Eye (tissue), 1 donor: ENCODE data around the gene SOWAHC.
"Not testable (repeated sequence)": the region's sequence is repeated elsewhere in the genome, so short reads cannot be mapped to it uniquely, and the experiment has no call there.

Experiments
- DNase-seq: peaks from one replicate; pipeline ENCODE4 v3.0.0-alpha.2; 2015

Gene SOWAHC

GRCh38 chr2:109613922-109614714 lies at the start of gene SOWAHC, which contains the start of gene SEPTIN10:
Gene SOWAHC (plus strand): TSS chr2:109614364. CDS start chr2:109614490, 126 bp downstream.
Gene SEPTIN10 (minus strand): TSS chr2:109613966. CDS start chr2:109613827, 139 bp downstream.
- peak; percentile 99 for DNase-seq

GRCh38 chr2:109575373-109575772 lies 38.8 kb upstream of the SOWAHC start:
- no peak for DNase-seq

DNA sequence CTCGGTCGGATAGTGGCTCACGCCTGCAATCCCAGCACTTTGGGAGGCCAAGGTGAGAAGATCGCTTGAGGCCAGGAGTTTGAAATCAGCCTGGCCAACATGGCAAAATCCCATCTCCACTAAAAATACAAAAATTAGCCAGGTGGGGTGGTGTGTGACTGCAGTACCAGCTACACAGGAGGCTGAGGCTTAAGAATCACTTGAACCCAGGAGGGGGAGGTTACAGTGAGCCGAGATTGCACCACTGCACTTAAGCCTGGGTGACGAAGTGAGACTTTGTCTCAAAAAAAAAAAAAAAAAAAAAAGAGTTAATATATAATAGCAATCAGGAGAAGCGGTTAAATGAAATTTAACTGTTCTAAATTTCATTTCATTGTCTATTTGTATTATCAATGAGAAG lies 36.5 kb upstream of the SOWAHC start:
- DNase-seq: not testable (repeated sequence)

DNA sequence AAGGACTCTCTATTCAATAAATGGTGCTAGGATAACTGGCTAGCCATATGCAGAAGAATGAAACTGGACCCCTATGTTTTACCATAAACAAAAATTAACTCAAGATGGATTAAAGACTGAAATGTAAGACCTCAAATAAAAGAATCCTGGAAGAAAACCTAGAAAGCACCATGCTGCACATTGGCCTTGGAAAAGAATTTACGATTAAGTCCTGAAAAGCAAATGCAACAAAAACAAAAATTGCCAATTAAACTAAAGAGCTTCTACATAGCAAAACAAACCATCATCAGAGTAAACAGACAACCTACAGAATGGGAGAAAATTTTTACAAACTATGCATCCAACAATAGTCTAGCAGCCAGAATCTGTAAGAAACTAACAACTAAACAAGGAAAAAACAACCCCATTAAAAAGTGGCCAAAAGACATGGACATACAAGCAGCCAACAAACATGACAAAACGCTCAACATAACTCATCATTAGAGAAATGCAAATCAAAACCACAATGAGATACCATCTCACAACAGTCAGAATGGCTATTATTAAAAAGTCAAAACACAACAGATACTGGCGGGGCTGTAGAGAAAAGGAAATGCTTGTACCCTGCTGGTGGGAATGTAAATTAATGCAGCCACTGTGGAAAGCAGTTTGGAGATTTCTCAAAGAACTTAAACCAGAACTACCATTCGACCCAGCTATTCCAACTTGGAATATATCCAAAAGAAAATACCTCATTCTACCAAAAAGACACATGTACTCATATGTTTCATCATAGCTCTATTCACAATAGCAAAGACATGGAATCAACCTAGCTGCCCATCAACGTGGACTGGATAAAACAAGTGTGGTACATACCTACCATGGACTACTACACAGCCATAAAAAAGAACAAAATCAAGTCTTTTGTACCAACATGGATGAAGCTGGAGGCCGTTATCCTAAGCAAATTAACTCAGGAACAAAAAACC lies 31.0 kb upstream of the SOWAHC start:
- DNase-seq: no peak

- no peak for DNase-seq
These were observed 27.5 kb upstream of the SOWAHC start for GRCh38 chr2:109586687-109587086.

- no peak for DNase-seq
These were observed 23.0 kb upstream of the SOWAHC start for GRCh38 chr2:109591206-109591605.

DNA sequence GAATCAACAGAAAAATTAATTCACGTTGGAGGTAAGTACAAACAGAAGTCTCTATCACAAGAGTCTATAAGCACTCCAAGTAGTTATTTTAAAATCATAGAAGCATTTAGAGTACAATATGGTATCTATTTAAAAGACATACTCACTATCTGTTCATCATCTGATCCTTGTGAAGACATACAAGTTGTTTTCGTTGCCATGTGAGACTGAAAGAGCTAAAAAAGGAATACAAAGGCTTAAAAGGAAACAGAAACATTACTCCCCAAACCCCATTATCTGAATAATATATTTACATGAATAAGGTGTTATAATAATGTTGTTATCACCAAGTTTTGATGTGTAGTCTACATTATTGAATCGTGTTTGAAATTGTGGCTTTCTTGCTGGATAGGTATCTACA lies 21.3 kb upstream of the SOWAHC start:
- no peak for DNase-seq

DNA sequence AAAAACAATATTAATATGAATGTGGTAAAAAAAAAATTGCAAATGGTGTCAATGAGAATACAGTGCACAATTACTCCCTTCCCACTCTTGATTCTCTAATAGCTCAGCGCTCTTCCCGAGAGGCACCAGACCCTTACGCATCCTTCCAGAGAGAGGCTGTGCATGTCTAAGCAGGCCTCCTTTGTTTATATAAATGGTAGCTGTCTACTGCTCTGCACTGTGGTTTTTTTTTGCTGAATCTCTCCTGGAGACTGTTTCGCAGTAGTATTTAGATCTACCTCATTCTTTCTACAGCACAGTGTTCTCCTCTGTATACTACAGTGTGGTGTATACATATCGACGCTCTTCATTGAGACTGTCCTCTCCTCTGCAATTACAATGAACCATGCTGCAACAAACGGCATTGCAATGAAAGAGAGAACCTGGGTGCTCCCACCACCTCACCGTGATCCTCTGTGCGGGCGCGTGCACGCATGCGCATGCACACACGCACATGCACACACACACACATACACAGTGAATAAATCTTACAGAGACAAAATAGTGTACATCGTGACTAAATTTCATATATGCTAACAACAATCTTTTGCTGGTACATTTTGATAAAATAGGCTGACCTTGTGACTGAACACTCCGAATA lies 19.8 kb upstream of the SOWAHC start:
- DNase-seq: peak; percentile 38

DNA sequence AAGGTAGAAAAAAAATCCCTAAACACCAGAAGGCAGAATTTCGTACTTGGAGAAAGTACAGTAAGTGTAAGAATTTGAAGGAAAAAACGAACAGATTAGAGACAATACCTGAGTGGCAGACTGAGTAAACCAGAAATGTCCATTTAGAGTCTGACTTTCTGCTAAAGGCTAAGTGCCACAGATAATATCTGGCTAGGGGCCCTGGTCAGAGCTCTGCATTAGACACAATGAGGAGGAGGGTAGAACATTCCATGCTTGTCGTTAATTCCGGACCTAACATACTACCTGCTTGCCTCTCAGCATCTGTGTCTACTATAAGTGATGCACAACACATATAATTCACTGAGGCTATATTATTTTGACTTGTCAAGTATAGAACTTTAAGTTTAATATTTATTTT lies 18.5 kb upstream of the SOWAHC start:
- DNase-seq: no peak

DNA sequence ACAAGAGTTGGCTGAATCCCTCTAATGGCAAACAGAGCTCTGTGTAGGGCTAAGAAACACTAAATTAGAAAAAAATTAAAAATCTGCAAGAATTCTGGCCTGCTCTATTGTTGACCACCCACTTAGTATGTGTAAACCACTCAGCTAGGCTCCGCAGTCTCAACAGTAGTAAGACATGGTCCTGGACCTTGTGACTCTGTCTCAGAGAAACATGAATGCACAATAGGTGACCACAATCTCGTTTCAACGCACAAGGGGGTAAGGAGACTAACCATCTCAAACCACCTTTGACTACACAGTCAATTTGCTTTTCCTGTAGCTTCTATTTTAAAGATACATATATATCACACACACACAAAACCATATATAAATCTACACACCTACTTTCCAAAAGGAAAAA lies 16.9 kb upstream of the SOWAHC start:
- no peak for DNase-seq

GRCh38 chr2:109601783-109602182 lies 12.4 kb upstream of the SOWAHC start:
- no peak for DNase-seq

DNA sequence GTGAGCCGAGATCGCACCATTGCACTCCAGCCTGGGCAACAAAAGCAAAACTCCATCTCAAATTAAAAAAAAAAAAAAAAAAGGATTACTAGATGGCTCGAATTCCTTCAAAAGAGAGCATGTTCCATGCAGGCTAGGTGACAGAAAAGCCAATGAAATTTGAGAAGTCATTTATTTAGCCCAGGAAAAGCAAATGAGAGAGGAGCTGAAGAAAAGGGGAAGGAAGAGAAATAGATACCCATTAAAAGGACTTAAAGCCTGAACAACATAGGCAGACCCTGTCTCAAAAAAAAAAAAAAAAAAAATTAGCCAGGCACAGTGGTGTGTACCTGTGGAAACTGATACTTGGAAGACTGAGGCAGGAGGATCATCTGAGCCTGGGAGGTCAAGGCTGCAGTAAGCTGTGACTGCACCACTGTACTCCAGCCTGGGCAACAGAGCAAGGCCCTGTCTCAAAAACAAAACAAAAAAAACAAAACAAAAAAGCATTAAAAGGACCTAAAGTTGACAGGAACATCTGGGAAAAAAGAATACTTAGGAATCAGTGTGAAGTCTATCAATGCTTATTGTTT lies 11.5 kb upstream of the SOWAHC start:
- no peak for DNase-seq

GRCh38 chr2:109604597-109604996 lies 9.6 kb upstream of the SOWAHC start:
- DNase-seq: no peak

DNA sequence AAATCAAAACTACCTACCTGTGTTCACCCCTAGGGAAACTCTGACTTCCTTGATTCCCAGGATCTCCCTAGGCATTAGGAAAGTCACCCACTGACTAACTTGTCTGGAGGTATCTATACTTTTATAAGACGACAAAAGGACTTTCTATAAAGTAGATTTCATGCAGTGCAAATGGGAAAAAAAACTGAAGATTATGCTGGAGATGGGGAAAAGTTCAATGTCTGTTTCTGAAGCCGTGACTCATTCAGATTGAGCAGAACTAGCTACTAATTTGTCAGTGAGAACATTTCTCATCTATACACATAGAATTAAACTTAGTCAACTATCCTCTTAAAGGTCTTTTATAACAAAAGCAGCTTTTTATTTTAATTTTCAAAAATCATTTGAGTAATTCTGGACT lies 6.4 kb upstream of the SOWAHC start:
- no peak for DNase-seq

DNA sequence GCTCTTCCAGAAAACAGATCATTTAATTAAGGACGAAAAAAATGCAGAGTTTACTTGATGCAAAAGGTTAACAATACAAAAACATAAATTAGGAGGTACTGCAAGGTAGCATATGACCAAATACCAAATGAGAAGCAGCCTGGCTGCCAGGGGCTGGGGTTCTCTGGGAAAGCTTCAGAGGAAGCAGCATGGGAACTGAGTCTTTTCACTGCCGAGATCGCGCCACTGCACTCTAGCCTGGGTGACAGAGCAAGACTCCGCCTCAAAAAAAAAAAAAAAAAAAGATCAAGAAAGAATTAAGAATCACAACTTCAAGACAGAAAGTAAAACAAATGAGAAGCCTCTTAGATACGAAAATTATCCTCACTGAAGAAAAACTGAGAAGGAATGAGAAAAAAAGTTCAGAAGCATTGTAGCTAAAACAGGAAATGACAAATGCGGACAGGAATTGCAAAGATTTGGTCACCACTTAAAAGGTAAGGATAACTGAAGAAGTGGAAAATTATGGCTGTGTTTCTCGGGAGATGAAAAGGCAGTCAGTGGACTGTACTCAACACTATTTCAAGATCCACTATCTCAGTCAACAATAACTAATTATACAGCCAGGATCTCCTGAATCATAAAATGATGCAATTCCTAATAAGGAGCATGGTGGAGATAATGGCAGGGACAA lies 4.7 kb upstream of the SOWAHC start:
- DNase-seq: no peak

GRCh38 chr2:109611467-109612095 lies 2.6 kb upstream of the SOWAHC start:
- DNase-seq: peak; percentile 42

GRCh38 chr2:109613081-109613921 lies 863 bp upstream of the SOWAHC start:
- DNase-seq: peak; percentile 87

DNA sequence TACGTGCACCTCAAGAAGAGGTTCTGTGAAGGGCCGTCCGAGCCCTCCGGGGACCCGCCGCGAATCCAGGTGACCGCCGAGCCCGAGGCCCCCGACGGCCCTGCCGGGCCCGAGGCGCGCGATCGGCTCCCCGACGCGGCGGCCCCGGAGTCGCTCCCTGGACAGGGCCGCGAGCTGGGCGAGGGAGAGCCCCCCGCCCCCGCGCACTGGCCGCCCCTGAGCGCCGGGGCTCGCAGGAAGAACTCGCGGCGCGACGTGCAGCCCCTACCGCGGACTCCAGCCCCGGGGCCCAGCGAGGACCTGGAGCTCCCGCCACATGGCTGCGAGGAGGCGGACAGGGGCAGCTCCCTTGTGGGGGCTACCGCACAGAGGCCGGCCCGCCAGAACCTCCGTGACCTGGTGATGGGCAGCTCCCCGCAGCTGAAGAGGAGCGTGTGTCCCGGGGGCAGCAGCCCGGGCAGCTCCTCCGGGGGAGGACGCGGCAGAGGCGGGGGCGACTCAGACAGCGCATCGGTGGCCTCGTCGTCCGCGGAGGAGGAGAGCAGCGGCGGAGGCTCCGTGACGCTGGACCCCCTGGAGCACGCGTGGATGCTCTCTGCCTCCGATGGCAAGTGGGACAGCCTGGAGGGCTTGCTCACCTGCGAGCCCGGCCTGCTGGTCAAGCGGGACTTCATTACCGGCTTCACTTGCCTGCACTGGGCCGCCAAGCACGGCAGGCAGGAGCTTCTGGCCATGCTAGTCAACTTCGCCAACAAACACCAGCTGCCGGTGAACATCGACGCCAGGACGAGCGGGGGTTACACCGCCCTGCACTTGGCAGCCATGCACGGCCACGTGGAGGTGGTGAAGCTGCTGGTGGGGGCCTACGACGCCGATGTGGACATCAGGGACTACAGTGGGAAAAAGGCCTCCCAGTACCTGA lies 812 bp downstream of the SOWAHC start:
- DNase-seq: peak; percentile 73

DNA sequence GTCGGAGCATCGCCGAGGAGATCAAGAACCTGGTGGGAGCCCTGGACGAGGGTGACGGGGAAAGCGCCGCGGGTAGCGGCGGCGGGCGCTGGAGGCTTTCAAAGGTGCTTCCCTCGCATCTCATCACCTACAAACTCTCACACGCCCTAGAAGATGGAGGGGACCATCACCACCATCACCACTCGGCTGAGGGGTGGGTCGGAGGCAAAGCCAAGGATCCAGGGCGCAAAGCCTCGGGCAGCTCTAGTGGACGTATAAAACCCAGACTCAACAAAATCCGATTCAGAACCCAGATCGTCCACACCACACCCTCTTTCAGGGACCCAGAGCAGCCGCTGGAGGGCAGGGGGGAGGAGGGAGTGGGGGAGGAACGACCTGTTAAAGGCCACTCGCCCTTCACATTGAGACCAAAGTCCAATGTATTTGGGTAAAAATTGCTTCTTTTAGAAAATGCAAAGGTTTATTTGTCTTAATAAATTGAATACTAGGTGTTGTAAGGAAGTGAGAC lies 1.5 kb downstream of the SOWAHC start:
- no peak for DNase-seq
